ENCODE measurements around the gene SUN1.

DNA sequence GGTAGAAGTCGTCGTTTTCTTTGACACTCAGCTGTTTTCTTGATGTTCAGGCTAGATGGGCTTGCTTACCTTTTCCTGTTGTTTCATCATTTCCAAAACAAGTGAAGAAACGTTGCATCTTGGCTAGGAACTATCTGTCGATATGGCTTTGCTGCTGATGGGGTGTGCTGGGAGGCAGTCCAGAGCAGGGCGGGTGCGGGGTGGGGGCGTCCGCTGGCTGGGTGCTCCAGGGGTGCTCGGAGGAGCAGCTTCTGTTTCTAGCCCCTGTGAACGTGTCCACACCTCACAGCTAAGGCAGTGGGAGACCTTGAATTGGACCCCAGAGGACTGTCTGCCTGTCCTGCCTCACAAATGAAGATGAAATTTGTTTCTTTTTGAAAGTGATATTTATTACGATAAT lies 7.6 kb upstream of the SUN1 start:
- TF ChIP-seq JUND (IDR thresholded peaks at IDR 0.05): no peak
- TF ChIP-seq CHD2 (IDR thresholded peaks at IDR 0.05; ENCODE audit: low read length, partially characterized antibody): no peak
- TF ChIP-seq, protein P1, sequence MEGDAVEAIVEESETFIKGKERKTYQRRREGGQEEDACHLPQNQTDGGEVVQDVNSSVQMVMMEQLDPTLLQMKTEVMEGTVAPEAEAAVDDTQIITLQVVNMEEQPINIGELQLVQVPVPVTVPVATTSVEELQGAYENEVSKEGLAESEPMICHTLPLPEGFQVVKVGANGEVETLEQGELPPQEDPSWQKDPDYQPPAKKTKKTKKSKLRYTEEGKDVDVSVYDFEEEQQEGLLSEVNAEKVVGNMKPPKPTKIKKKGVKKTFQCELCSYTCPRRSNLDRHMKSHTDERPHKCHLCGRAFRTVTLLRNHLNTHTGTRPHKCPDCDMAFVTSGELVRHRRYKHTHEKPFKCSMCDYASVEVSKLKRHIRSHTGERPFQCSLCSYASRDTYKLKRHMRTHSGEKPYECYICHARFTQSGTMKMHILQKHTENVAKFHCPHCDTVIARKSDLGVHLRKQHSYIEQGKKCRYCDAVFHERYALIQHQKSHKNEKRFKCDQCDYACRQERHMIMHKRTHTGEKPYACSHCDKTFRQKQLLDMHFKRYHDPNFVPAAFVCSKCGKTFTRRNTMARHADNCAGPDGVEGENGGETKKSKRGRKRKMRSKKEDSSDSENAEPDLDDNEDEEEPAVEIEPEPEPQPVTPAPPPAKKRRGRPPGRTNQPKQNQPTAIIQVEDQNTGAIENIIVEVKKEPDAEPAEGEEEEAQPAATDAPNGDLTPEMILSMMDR (IDR thresholded peaks at IDR 0.05): no peak
- no peak for TF ChIP-seq YY1 (IDR thresholded peaks at IDR 0.05; ENCODE audit: low read depth)
- no peak for TF ChIP-seq TCF12 (IDR thresholded peaks at IDR 0.05)
- no peak for TF ChIP-seq TEAD4 (IDR thresholded peaks at IDR 0.05; ENCODE audit: borderline replicate concordance, insufficient read depth)
- no peak for TF ChIP-seq MEF2A (IDR thresholded peaks at IDR 0.05; ENCODE audit: borderline replicate concordance, low read depth)
- TF ChIP-seq FOSL2 (IDR thresholded peaks at IDR 0.05; ENCODE audit: borderline replicate concordance, low read depth): no peak
- no peak for TF ChIP-seq RAD21 (IDR thresholded peaks at IDR 0.05; ENCODE audit: low read length)
- TF ChIP-seq RFX5 (IDR thresholded peaks at IDR 0.05; ENCODE audit: low read length): no peak
- no peak for TF ChIP-seq GATA2 (CRISPR knock-in tag; IDR thresholded peaks at IDR 0.05)
- TF ChIP-seq, protein P2, sequence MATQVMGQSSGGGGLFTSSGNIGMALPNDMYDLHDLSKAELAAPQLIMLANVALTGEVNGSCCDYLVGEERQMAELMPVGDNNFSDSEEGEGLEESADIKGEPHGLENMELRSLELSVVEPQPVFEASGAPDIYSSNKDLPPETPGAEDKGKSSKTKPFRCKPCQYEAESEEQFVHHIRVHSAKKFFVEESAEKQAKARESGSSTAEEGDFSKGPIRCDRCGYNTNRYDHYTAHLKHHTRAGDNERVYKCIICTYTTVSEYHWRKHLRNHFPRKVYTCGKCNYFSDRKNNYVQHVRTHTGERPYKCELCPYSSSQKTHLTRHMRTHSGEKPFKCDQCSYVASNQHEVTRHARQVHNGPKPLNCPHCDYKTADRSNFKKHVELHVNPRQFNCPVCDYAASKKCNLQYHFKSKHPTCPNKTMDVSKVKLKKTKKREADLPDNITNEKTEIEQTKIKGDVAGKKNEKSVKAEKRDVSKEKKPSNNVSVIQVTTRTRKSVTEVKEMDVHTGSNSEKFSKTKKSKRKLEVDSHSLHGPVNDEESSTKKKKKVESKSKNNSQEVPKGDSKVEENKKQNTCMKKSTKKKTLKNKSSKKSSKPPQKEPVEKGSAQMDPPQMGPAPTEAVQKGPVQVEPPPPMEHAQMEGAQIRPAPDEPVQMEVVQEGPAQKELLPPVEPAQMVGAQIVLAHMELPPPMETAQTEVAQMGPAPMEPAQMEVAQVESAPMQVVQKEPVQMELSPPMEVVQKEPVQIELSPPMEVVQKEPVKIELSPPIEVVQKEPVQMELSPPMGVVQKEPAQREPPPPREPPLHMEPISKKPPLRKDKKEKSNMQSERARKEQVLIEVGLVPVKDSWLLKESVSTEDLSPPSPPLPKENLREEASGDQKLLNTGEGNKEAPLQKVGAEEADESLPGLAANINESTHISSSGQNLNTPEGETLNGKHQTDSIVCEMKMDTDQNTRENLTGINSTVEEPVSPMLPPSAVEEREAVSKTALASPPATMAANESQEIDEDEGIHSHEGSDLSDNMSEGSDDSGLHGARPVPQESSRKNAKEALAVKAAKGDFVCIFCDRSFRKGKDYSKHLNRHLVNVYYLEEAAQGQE (IDR thresholded peaks at IDR 0.05; ENCODE audit: low read depth, low read length): no peak
- TF ChIP-seq POLR2AphosphoS5 (IDR thresholded peaks at IDR 0.05; ENCODE audit: low read depth, low read length): no peak
